ENCODE results near the gene PI4K2A.

GRCh38 chr10:97593421-97593820 lies 47.0 kb upstream of the PI4K2A start:
- no peak for TF ChIP-seq CTCF (IDR thresholded peaks at IDR 0.05; ENCODE audit: low read depth, low read length)
- no peak for TF ChIP-seq EZH2phosphoT487 (IDR thresholded peaks at IDR 0.05; ENCODE audit: low read depth)
